NCI-H2227 (cell line): Measurements from ENCODE around the gene GYPC.
"Not testable (repeated sequence)": the region's sequence is repeated elsewhere in the genome, so short reads cannot be mapped to it uniquely, and the experiment has no call there.

Experiments used
- DNase-seq: peaks from one replicate; lab custom pipeline; 2025; ENCODE audit not compliant: unreplicated experiment; lab: John Stamatoyannopoulos, UW

Gene GYPC

GRCh38 chr2:126655500-126656430 is at the start of gene GYPC:
GYPC (plus strand) TSS chr2:126656158; CDS start chr2:126656264, 106 bp downstream.
- no peak for DNase-seq

- DNase-seq, result no peak
Observed at GRCh38 chr2:126614524-126615227, 41.3 kb upstream of the GYPC start.

- no peak for DNase-seq
Observed at GRCh38 chr2:126616606-126617069, 39.3 kb upstream of the GYPC start.

GRCh38 chr2:126620302-126620701 is 35.7 kb upstream of the GYPC start:
- no peak for DNase-seq

GRCh38 chr2:126623000-126623399 is 33.0 kb upstream of the GYPC start:
- peak; percentile 51 for DNase-seq

- DNase-seq, result no peak
Observed at GRCh38 chr2:126627643-126628042, 28.3 kb upstream of the GYPC start.

- no peak for DNase-seq
Observed at GRCh38 chr2:126634273-126634861, 21.6 kb upstream of the GYPC start.

- DNase-seq, result no peak
Observed at GRCh38 chr2:126635281-126635680, 20.7 kb upstream of the GYPC start.

GRCh38 chr2:126635736-126636135 is 20.2 kb upstream of the GYPC start:
- no peak for DNase-seq

GRCh38 chr2:126637386-126637785 is 18.6 kb upstream of the GYPC start:
- no peak for DNase-seq

- DNase-seq, result no peak
Observed at GRCh38 chr2:126638746-126639145, 17.2 kb upstream of the GYPC start.

- no peak for DNase-seq
Observed at GRCh38 chr2:126639276-126639675, 16.7 kb upstream of the GYPC start.

- DNase-seq, result not testable (repeated sequence)
Observed at GRCh38 chr2:126641294-126641693, 14.7 kb upstream of the GYPC start.

- DNase-seq, result no peak
Observed at GRCh38 chr2:126642031-126642430, 13.9 kb upstream of the GYPC start.

- no peak for DNase-seq
Observed at GRCh38 chr2:126643431-126643830, 12.5 kb upstream of the GYPC start.

GRCh38 chr2:126643972-126644371 is 12.0 kb upstream of the GYPC start:
- no peak for DNase-seq

- DNase-seq, result no peak
Observed at GRCh38 chr2:126644630-126645191, 11.2 kb upstream of the GYPC start.

GRCh38 chr2:126645211-126645618 is 10.7 kb upstream of the GYPC start:
- DNase-seq, result no peak

- no peak for DNase-seq
Observed at GRCh38 chr2:126646026-126646425, 9.9 kb upstream of the GYPC start.

- not testable (repeated sequence) for DNase-seq
Observed at GRCh38 chr2:126647714-126648344, 8.1 kb upstream of the GYPC start.

GRCh38 chr2:126648345-126648786 is 7.6 kb upstream of the GYPC start:
- not testable (repeated sequence) for DNase-seq
